Pulmonary artery endothelial cell (primary cell): Measurements from ENCODE around the gene TM9SF4. TPM values are rescaled to one million over a fixed set of nuclear protein-coding genes. Genes with fewer than 3 reads are reported as not detected.
"Not testable (repeated sequence)": the region's sequence is repeated elsewhere in the genome, so short reads cannot be mapped to it uniquely, and the experiment has no call there.

Experiments
- DNase-seq: peaks from one replicate; pipeline ENCODE4 v3.0.0-alpha.2; 2011; ENCODE audit warnings: low read depth, low spot score
- total RNA-seq: library from RNA; depleted of rRNA; stranded (reverse); fragments of >200 nt; gene quantifications from 2 replicates; pipeline ENCODE4 v1.2.3, GENCODE V29; 2014

Gene TM9SF4
- total RNA-seq, 1 donor from 2014 or later, result 24.4 TPM

DNA sequence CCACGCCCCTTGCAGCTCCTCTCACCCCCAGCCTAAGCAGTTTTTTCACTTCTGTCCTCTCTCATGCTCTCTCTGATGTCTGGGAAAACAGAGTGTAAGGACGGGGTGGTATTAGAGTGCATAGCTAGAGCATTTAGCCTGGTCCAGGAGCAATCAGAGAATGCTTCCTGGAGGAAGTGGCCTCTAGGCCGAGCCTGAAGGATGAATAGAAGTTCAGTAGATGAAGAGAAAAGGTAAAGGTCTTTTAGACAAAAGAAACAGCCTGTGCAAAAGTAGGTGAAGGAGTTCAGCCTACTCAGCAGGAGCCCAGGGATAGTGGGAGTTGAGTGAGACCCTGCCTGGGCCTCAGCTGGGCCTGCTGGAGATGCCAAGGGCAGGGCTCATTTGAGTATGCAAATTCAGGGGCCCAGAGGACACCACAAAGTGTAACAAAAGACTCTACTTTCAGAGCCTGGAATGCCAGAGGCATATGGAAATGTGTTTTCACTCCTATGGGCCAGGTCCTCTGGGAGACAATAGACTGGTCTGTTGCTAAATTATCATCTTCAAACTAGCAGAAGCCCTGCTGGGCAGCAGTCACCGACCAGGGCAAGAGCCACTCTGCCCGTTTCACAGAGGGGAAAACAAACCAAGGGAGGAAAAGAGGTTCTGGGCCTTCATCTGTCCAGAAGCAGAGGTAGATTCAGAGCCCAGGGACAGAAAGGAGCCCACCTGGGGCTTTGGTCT lies 19.7 kb upstream of the TM9SF4 start:
- DNase-seq, result no peak

- DNase-seq, result peak; percentile 47
These were observed 17.6 kb upstream of the TM9SF4 start for GRCh38 chr20:32091888-32092346.

GRCh38 chr20:32098786-32099185 lies 10.7 kb upstream of the TM9SF4 start:
- DNase-seq, result no peak

DNA sequence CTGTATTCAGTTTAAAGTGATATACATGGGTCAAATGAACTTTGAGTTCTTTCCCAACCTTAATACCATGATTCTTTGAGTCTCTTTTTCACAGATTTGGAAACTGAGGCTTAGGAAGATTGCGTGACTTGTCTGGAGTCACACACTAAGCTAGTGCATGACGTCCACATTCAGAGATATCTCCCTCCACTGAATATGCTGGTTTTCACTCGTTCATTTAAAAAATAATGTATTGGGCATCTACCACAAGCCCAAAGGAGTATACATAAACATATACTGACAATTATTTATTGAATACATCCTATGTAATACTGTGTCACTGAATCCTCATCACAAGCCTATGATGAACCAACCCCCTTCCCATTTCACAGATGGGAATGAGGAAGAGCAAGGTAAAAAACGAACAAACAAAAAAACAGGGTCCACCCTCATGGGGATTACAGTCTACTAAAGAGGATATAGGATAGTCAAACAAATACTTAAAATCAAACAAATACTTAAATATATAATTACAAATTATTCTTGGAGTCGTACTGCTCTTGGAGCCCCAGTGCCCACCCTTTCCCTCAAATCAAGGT lies 611 bp upstream of the TM9SF4 start:
- no peak for DNase-seq

DNA sequence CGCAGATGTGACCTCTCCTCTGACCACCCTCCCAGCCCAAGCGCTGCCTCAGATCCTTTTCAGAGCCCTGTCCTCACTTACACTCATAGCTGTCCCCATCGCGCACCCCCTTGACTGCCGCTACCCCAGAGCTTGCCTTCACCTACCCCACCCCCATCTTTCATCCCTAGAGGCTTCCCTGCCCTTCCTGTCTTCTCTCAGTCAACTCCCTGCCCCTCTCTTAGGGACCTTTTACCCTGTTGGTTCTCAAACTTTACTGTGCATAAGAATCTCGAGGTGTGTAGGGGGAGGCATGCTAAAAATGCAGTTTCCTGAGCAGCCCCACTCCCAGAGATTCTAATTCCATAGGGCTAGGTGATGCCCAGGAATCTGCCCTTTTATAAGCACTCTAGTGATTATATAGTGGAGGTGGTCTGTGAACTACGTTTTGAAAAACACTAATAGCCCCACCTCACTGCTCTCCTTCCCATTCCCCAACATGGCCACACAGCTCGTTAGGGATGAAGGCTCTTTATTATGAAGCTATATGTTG lies 725 bp downstream of the TM9SF4 start:
- no peak for DNase-seq

DNA sequence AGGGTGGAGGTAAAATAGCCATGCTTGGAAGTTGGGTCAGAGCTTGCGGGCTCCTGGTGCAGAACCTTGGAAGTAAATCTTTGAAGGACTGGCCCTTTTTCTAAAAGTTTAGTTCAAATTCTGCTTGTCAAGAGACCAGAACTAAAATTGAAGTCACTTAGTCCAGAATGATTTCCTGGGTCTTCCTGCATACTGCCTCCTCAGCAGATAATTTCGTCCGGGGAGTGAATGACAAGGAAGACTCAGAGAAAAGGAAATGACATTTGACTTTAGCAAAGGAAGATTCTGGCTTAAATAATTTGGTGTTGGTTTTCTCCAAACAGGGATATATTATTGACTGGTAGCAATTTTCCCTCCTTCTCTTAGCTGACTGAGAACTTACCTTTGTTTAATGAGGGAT lies 1.2 kb downstream of the TM9SF4 start:
- no peak for DNase-seq

DNA sequence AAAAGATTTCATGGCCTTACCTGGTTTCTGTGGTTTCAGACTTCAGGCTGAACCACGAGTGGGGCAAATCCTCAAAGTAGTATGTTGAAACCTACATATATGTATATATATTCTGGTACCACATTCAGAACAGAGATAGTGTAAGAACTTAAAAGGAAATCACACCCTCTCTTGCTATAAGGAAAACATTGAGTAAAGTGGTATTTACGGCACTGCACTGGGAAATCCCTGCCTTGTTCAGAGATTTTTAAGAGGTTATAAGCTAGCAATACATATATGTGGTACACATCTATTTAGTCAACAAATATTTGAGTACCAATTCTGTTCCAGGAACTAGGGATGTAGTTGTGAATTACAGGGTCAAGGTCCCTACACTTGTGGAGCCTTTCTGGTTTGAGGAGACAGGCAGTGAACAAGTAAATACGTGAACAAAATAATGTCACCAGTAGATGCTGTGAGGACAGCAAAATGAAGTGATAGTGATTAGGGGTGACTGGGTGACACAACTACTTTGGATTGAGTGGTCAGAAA lies 1.7 kb downstream of the TM9SF4 start:
- no peak for DNase-seq

GRCh38 chr20:32111753-32112152 lies 2.2 kb downstream of the TM9SF4 start:
- no peak for DNase-seq

DNA sequence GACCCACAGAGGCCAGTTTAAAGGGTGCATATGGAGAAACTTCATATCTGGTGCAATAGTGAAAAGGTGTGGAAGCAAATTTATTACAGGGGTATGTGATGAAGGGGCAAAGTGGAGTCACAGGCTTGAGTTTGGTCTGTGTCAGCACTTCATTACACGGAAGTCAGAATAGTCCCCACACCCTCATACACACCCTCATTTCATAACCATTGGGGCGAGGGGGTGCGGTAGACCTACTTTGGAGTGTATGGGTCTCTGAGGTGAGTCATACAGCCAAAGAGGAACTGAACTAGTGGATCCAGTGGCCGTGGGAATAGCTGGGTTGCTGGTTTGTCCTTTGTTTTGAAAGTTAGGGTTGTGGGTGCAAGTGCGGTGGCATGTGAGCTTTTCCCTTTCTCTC lies 3.3 kb downstream of the TM9SF4 start:
- DNase-seq, result no peak

DNA sequence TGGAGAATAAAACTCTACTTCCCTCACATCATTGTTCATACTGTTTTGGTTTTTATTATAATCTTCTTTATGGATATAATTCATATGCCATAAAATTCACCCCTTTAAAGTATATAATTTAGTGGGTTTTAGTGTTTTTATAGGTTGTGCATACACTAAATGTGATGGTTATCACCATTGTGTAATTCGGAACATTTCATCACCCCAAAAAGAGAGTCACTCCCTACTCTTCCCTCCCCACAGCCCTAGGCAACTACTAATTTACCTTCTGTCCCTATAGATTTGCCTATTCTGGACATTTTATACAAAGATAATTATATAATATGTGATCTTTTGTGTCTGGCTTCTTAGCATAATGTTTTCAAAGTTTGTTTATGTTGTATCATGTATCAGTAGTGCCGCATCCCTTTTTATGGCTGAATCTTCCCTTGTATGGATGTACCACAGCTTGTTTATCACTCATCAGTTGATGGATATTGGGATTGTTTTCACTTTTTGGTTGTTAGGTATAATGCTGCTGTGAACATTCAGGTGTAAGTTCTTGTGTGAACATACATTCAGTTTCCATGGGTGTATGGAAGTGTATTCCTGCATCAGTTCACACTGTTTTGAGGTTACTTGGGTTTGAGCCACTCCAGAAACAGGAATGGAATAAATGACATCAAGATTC lies 4.2 kb downstream of the TM9SF4 start:
- no peak for DNase-seq

DNA sequence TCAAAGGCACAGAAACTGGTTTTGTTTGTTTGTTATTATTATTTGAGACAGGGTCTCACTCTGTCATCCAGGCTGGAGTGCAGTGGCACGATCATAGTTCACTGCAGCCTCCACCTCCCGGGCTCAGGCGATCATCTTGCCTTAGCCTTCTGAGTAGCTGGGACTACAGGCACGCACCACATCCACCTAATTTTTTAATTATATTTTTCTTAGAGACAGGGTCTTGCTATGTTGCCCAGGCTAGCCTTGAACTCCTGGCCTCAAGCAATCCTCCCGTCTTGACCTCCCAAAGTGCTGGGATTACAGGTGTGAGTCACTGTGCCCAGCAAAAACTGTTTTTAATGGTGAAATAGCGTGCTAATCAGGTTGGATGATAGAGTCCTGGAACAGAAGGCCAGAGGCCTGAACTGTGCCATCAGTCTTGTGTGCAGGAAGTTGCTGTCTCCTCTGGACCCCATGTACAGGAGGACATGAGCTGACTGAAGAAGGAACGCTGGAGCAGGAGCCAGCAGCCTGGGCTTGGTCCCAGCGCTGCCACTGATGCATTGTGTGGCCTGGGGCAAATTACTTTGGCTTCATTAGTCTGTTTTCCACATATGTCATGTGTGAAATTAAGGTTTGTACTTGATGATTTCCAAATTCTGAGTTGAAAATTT lies 4.9 kb downstream of the TM9SF4 start:
- no peak for DNase-seq

DNA sequence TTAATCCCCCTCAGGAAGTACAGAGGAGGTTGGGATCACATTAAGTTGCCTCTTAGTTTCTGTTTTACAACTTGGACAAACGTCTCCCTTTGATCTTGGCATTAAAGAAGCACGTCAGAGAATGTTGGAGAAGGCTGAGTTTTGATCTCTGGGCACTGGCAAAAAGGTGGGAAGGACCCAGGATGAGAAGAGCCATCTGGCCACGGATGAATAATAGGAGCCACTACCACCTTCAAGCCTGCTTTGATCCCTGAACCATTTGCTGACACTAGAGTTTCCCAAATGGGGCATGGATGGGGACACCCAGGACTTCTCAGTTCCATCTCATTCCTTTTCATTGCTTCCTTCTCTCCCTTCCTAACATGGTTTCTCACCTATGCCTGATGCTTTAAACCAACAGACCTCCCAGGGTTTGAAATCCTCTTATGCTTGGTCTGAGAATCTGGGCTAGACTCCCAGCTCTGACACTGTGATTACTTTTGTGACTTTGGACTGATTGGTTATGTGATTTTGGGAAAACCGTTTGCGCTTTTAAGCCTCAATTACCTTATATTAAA lies 5.8 kb downstream of the TM9SF4 start:
- DNase-seq, result no peak

GRCh38 chr20:32116079-32116521 lies 6.6 kb downstream of the TM9SF4 start:
- no peak for DNase-seq

DNA sequence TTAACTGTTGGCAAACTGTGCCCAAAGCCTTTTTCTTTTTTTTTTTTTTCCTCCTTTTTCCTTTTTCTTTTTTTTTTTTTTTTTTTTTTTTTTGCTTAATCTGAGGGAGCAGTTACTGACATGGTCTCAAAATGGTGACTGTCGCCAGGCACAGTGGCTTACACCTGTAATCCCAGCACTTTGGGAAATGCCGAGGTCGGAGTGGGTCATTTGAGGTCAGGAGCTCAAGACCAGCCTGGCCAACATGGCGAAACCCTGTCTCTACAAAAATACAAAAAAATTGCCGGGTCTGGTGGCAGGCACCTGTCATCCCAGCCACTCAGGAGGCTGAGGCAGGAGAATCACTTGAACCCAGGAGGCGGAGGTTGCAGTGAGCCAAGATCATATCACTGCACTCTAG lies 7.3 kb downstream of the TM9SF4 start:
- not testable (repeated sequence) for DNase-seq

GRCh38 chr20:32118427-32118826 lies 8.9 kb downstream of the TM9SF4 start:
- not testable (repeated sequence) for DNase-seq

DNA sequence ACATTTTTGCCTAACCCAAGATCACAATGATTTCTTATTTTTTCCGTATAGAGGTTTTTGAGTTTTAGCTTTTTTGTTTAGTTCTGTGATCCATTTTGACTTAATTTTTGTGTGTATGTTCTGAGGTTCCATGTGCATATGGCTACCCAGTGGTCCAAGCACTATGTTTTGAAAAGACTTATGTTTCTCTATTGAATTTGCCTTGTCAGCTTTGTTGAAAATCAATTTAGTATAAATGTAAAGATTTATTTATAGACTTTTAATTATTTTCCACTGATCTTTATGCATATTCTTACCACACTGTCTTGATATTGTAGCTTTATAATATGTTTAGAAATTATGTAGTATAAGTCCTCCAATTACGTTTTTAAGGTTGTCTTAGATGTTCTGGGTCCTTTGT lies 10.2 kb downstream of the TM9SF4 start:
- no peak for DNase-seq

- DNase-seq, result not testable (repeated sequence)
These were observed 12.4 kb downstream of the TM9SF4 start for GRCh38 chr20:32121908-32122307.

DNA sequence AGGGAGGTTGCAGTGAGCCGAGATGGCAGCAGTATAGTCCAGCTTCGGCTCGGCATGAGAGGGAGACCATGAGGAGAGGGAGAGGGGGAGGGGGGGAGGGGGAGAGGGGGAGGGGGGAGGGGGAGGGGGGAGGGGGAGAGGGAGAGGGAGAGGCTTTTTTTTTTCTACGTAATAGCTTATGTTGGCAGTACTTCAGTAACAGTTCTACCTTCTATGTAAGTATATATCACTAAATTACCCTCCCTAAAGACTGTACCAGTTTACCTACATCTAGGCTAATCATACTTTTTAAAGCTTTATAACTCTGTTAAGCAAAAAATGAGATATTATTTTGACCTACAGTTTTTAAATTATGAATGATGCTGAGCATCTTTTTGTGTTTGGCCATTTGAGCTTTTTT lies 13.6 kb downstream of the TM9SF4 start:
- DNase-seq, result no peak

DNA sequence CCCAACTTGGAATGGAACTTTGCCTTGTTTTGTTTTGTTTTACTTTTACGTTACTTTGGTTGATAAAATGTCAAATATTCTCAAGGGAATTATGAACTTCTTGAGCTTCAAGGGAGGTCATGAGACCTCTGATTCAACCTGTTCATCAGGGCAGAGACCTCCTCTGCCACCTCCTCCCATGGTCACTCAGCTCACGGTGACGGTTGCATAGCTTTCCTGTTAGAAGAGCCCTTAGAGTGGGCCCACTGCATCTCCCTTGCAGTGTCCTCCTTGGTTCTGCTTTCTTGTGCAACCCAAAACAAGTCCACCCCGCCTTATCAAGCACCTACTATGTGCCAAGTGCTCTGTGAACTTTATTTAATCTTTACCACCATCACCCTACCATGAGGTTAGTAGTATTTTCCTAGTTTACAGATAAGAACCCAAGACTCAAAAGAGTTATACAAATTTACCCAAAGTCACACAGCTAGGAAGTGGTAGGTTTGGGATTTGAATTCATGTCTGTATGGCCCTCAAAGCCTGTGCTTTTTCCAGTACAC lies 15.5 kb downstream of the TM9SF4 start:
- DNase-seq, result no peak

- no peak for DNase-seq
These were observed 16.0 kb downstream of the TM9SF4 start for GRCh38 chr20:32125506-32125905.

DNA sequence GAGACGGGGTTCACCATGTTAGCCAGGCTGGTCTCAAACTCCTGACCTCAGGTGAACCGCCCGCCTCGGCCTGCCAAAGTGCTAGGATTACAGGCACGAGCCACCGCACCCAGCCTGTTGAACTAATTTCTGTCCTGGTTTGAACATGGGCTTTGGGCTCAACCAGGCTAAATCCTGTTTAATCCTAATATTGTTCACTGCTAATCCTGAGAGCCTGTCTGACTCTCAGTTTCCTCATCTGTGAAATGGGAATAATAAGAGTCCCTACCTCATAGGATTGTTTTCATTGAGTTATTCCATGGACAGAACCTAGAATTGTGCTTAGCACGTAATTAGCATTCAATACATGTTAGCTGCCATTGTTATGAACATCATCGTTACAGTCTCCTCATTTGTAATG lies 17.4 kb downstream of the TM9SF4 start:
- DNase-seq, result no peak
